ENCODE data around the gene DLGAP1. TPM values are rescaled to one million over a fixed set of nuclear protein-coding genes. Genes with fewer than 3 reads are reported as not detected.

Gene DLGAP1
- total RNA-seq, 1 donor from 2014 or later: not detected

DNA sequence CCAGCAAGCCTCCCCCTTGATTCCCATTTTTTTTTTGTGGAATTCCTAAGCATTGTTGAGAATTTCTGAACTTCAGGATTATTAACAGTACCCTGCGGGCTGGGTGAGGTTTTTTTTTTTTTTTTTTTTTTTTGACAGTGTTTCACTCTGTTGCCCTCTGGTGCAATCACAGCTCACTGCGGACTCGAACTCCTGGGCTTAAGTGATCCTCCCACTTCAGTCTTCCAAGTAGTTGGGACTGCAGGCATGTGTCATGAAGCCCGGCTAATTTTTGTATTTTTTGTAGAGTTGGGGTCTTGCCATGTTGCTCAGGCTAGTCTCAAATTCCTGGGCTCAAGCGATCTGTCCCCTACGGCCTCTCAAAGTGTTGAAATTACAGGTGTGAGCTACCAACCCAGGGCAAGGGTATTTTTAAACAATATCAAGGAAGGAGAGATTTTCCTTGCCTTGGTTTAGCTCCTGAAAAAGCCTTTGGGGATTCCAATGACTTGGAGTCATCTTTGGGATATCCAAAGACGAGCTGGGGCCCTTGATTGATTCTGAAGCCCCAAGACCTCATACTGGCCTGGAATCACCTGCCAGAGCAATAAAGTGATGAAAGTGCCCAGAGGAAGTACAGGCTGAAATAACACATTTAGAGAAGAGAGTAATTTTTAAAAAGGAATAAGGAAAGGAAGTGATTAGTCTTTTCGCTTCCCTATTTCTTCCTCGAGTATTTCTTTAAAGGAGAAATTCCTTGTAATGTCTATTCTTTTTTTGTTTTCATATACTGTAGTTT, 764.9 kb downstream of the DLGAP1 start:
- intact Hi-C loops (cut with DNase I): no loop called here
- no peak for DNase-seq (ENCODE audit: missing footprints)
- no peak for ATAC-seq

- ATAC-seq (no peak), DNase-seq (ENCODE audit: missing footprints) (no peak)
- intact Hi-C loops (cut with DNase I): no loop called here
Observed at GRCh38 chr18:3689091-3689490, 766.0 kb downstream of the DLGAP1 start.

GRCh38 chr18:3688690-3689089, 766.4 kb downstream of the DLGAP1 start:
- intact Hi-C loops (cut with DNase I): no loop called here
- ATAC-seq (no peak), DNase-seq (ENCODE audit: missing footprints) (no peak)

DNA sequence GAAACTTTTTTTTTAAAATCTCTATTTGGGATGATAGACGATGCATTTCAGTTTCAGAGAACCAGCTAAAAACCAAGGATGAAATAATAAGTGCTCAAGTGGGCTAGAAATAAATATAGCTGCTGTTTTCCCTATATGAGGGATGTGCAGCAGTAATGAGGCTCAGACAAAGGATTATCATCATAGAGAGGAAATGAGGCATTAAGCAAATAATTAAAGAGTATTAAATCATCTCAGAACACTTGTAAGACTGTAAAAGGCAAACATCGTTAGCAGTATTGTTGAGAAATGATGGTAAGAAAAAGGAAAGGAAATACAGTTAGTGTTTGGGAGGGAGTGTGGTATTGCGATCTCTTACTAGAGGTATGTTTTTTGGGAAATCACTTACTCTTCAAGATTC, 771.6 kb downstream of the DLGAP1 start:
- ATAC-seq (no peak), DNase-seq (ENCODE audit: missing footprints) (no peak)
- intact Hi-C loops (cut with DNase I): no loop called here

GRCh38 chr18:3682061-3682460, 773.0 kb downstream of the DLGAP1 start:
- DNase-seq (ENCODE audit: missing footprints): no peak
- ATAC-seq: no peak
- intact Hi-C loops (cut with DNase I): no loop called here

DNA sequence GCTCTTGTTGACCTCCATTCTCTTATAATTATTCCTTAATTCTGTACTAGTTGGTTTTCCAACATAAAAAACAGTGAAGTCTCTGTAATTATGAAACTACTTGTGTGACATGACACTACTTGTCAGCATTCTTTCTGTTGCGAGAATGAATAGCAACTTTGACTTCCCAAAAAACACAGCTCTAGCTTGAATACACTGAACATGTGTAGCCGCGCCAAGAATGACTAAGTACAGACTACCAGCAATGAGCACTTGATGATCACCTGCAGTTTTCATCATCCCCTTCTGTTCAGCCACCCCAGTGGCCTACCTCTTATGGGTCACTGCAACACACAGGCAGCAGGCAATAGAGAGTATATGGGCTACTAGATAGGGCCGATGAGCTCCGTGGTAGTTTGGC, 775.9 kb downstream of the DLGAP1 start:
- intact Hi-C loops (cut with DNase I): no loop called here
- no peak for DNase-seq (ENCODE audit: missing footprints)
- ATAC-seq: peak; percentile 39

DNA sequence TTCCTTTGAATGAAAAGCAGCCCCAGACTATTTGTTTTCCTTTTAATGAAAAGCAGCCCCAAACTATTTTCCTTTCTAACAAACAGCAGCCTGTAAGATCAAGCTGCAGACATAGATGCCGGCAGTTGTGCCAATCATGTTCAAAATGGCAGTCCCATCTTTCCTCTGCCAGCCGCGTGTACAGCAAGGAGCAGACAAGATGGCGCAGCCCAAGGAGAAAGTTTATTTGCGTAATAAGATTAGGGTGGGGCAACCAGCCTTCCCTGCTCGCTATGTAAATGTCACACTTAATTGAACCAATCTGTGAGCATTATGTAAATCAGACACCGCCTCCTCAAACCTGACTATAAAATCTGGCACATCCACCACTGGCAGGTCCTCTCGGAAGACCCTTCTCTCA, 779.1 kb downstream of the DLGAP1 start:
- ATAC-seq (no peak), DNase-seq (ENCODE audit: missing footprints) (no peak)
- intact Hi-C loops (cut with DNase I): no loop called here

DNA sequence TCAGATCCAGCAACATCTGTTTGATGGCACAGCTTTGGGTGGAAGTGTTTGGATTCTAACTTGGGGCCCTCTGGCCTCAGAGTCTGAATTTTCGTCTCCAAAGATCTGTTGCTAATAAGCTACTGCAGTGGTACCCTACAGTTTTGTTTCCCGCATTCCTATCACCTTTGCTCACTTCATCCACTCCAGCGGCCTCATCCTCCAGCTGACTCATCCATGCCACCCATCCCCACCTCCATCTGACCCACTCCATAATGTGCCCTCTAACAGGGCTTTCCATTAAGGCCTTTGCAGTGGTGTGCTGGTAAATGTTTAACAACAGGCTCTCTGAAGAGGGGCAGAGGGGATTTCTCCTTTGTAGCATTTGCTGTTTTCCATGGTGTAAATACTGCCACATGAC, 779.7 kb downstream of the DLGAP1 start:
- ATAC-seq (no peak), DNase-seq (ENCODE audit: missing footprints) (no peak)
- intact Hi-C loops (cut with DNase I): no loop called here

DNA sequence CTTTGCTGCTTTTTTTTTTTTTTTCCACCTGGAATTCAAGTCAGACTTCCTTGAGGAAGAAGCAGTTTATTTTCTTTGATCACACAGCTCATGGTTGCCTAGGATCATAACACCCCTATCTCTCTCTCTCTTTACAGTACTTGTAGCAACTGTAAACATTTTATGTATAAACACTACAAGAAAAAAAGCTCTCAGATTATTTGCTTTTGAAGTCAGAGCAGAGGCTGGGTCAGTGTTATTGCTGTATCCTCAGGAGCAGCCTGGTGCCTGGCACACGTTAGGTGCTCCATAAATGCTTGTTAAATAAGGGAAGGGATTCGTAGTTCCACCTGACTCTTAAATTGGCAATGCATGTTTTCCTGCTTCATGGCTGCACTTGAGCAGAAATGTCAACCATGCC, 783.9 kb downstream of the DLGAP1 start:
- no peak for DNase-seq (ENCODE audit: missing footprints)
- intact Hi-C loops (cut with DNase I): no loop called here

GRCh38 chr18:3669376-3669775, 785.7 kb downstream of the DLGAP1 start:
- intact Hi-C loops (cut with DNase I): loop anchor here (5.0 kb wide), 1 partner anchor 217 kb away; the partner anchor contains the start of gene TGIF1
- DNase-seq (ENCODE audit: missing footprints): no peak
- ATAC-seq: no peak

More for the DNA sequence above, 783.9 kb downstream of the DLGAP1 start:
- no peak for ATAC-seq

- ATAC-seq (no peak), DNase-seq (ENCODE audit: missing footprints) (no peak)
- intact Hi-C loops (cut with DNase I): loop anchor here (2.0 to 5.0 kb wide), 2 partner anchors 73 to 215 kb away; partner anchors contain the start of gene TGIF1
Observed at GRCh38 chr18:3667255-3668137, 787.6 kb downstream of the DLGAP1 start.

- DNase-seq (ENCODE audit: missing footprints): no peak
- intact Hi-C loops (cut with DNase I): loop anchor here (1.0 to 5.0 kb wide), 3 partner anchors 72 to 385 kb away; partner anchors contain the start of gene TGIF1
- ATAC-seq: no peak
Observed at GRCh38 chr18:3666526-3667254, 788.4 kb downstream of the DLGAP1 start.

DNA sequence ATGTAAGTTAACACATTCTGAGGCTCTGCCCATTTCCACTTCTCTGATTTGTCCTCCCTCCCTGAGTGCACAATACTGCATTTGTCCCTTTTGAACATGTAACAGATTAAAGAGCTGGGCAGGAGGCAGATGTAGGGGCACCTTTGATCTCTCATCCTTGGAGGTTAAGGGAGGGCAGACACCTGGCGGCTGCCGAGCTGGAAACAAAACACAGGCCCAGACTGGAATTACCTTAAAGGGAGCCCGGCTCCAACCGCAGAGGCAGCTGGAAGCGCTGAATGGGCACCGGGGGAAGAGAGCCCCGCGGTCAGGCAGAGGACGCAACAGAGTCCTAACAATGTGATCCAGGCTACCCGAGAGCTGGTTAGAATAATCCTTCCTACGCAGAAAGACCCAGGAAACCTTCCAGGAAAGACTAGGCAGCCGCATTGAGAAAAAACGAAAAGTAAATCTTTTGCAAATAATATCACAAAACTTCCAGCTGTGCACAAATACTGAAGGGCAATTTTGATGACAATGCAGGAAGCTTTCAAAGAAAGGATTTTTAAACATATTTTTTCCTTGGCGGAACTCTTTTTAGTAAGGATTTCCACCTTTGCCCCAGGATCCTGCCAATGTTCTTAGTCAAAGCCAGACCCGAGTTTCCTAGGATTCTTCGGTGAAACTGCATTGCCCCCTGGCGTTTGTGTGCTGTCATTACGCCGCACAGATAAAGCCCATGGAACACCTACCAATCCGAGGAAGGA, 789.2 kb downstream of the DLGAP1 start:
- intact Hi-C loops (cut with DNase I): loop anchor here (1.0 to 5.0 kb wide), 3 partner anchors 71 to 385 kb away; partner anchors contain the start of gene TGIF1
- ATAC-seq (peak; percentile 92), DNase-seq (ENCODE audit: missing footprints) (peak; percentile 76)

- intact Hi-C loops (cut with DNase I): loop anchor here (5.0 kb wide), 1 partner anchor 213 kb away; the partner anchor contains the start of gene TGIF1
- no peak for DNase-seq (ENCODE audit: missing footprints)
- ATAC-seq: no peak
Observed at GRCh38 chr18:3665204-3665603, 789.9 kb downstream of the DLGAP1 start.

DNA sequence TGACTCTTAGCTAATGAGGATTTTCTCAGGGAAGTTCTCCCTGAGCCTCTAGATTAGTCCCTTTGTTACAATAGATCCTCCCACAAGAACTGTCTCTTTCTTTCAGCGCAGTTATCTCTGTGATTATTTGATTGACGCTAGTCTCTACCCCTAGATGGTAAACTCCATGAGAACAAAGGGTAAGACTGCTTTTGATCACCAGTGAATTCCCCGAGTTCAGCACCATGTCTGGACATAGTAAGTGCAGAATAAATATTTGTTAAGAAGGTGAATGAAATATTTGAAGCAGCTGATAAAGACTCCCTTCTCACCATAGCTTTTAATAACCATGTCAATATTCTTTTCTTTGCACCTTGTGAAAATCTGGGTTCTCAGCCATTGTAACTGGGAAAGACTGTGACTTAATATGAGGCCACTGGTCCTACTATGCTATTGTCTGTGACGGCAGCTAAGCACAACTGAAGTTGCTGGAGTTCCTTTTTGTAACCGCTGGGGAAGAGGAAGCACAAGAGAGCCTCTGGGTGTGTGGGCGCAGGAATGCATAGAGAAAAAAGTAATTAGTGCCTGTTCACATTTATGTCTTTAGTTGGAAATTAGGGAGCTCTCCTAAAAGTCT, 790.4 kb downstream of the DLGAP1 start:
- ATAC-seq: no peak
- DNase-seq (ENCODE audit: missing footprints): no peak
- intact Hi-C loops (cut with DNase I): loop anchor here (5.0 kb wide), 1 partner anchor 212 kb away; the partner anchor contains the start of gene TGIF1

DNA sequence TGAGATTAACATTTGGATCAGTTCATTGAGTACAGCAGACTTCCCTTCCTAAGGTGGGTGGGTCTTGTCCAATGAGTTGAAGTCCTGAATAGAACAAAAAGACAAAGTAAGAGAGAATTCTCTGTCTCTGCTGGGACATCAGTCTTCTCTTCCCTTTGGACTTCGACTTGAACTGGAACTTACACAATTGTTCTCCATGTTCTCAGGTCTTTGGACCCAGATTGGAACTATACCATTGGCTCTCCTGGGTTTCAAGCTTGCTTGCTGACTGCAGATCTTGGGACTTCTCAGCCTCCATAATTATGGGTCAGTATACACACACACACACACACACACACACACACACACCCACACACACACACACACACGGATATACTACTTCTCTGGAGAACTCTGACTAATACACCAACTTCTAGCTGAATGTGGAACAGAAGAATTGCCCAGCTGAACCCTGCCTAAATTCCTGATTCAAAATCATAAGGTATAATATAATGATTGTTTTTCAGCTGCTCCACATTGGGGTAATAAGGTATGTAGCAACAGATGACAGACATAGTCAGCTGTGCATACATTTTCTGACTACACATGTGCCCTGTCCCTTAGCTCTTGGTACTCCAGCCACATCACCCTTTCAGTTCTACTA, 791.1 kb downstream of the DLGAP1 start:
- ATAC-seq (no peak), DNase-seq (ENCODE audit: missing footprints) (no peak)
- intact Hi-C loops (cut with DNase I): no loop called here

DNA sequence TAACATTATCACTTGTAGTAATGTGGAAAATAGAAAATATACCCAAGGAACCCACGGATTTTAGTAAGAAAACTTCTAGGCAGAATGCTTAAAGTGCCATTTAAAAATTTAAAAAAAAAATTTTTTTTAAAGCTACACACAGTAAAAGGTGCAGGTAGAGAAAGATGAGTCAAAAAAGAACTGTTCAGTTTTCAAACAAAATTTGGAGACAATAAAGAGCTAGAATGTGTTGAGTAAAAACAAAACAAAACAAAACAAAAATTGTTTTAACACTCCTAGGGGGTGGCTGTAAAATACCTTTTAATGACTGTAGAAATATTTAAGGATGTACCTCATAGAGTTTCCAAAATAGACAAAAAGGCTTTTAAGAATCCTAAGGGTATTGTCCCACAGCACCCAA, 793.1 kb downstream of the DLGAP1 start:
- intact Hi-C loops (cut with DNase I): no loop called here
- no peak for ATAC-seq

More for the DNA sequence above, 793.1 kb downstream of the DLGAP1 start:
- no peak for DNase-seq (ENCODE audit: missing footprints)
